GM12892 (cell line): Measurements from ENCODE around the gene KIZ.

Experiments used
- DNase-seq: peaks from one replicate; pipeline ENCODE4 v3.0.0; 2011; ENCODE audit not compliant: insufficient read length
- FAIRE-seq: peaks from 2 replicates; lab custom pipeline; 2011; peaks lifted over from hg19 to GRCh38; lab: Jason Lieb, UNC
- POLR2A ChIP-seq: IDR thresholded peaks from 2 replicates; pipeline ENCODE4 v1.6.1; 2011; ENCODE audit warnings: low read depth, low read length, control low read depth
- POLR2AphosphoS5 ChIP-seq: IDR thresholded peaks from 2 replicates; pipeline ENCODE4 v1.6.1; 2011; ENCODE audit warnings: low read depth, low read length, control low read depth
- TAF1 ChIP-seq: IDR thresholded peaks from 2 replicates; pipeline ENCODE4 v1.6.1; 2011; ENCODE audit warnings: low read depth, mild to moderate bottlenecking, control low read depth, low read length, borderline replicate concordance

KIZ gene

DNA sequence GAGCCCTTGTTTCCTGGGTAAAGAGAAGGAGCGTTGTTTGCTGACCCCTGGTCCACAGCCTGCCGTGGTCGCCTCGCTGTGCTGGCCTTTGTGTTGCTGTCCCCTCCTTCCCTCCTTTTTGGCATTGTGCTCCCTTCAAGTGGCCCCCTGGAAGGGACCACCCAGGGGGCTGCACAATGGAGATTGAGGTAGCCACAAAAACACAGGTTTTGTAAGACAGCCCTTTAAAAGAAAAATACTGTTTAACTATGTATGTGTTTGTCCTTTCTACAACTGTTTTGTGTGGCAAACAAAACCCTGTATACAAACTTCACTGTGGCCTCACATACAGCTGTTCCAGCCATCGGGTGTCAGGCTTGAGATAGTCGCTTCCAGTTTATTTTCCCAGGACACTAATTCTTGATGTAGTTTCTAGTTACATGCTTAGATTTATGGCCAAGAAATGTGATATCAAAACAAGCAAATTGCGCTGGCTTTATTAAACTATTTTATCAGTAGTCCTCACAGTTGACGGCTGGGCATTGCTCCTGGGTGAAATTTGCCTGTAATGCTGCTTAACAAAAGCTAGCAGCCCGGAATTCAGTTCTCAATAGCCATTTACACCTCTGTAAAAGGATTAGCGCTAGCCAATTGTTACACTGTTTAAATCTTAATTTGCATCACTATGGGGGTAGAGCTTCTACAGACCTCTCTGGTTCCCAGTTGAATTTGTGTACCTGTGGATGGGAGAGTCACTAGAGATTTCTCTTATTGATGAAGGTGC, 64.1 kb downstream of the KIZ start:
- FAIRE-seq, result no peak
- TF ChIP-seq TAF1, result no peak
- no peak for TF ChIP-seq POLR2AphosphoS5
- TF ChIP-seq POLR2A, result no peak
- DNase-seq, result no peak

DNA sequence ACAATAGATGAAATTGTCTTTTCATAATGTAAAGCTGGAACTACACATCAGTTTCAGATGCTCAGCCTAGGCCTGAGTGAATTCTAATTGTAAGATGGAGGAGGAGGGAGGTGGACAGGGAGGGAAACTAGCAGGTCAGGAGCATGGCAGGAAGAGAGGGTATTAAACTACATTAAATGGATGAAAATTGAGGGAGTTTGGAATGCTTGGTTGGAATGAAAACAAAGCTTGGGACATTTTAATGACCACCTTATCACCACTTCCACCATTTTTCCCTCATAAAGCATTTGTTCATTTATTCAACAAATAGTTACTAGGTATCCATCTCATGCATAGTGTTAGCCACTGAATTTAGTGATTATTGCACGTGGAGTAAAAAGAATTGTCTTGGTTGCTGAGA, 65.0 kb downstream of the KIZ start:
- TF ChIP-seq POLR2AphosphoS5 (no peak), TAF1 (no peak), POLR2A (no peak)
- DNase-seq, result no peak
- FAIRE-seq, result no peak

DNA sequence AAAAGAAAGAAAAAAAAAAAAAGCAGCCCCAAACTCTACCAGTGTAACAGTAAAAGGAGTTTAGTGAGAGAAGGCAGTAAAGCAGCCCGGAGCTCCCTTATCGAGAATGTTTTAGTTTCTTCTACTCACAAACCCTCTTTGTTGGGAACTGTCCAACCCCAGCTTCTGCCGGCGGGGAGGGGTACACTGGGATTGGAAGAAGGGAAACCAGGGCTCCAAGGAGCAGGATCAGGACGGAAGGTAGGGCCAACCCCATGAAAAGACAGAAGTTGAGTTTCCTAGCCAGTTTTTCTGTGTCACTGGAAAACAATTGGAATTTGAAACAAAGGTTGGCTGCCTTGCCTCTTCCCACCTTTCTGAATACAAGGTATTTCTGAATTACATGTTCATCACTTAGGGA, 66.0 kb downstream of the KIZ start:
- FAIRE-seq, result no peak
- no peak for TF ChIP-seq POLR2A
- TF ChIP-seq TAF1, result no peak
- no peak for TF ChIP-seq POLR2AphosphoS5
- no peak for DNase-seq

GRCh38 chr20:21202259-21202658, 76.4 kb downstream of the KIZ start:
- TF ChIP-seq POLR2AphosphoS5 (no peak), TAF1 (no peak), POLR2A (no peak)
- FAIRE-seq (no peak), DNase-seq (no peak)

DNA sequence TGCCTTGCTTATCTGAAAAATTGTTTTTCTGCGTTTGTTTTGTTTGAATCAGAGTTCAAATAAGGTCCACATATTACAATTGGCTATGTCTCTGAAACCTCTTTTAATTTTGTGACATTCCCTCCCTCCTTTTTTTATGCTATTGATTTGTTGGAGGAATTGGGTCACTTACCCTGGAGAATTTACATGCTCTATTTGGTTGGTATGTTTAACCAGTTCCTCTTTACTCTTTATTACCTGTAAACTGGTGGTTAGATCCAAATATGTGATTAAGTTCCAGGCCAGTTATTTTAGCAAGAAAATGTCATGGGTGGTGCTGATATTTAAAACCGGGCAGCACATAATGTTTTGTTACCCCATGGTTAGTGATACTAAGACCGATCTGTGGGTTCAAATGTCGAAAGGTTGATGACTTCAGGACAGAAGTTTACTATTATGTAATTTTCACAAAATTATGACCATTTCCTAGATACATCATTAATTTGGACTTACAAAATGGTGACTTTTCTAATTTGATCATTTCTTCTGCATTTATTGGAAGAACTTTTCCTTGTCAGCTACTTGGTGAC, 77.3 kb downstream of the KIZ start:
- DNase-seq, result no peak
- FAIRE-seq, result no peak
- TF ChIP-seq POLR2AphosphoS5 (no peak), TAF1 (no peak), POLR2A (no peak)

GRCh38 chr20:21206584-21206983, 80.7 kb downstream of the KIZ start:
- FAIRE-seq (no peak), DNase-seq (no peak)
- TF ChIP-seq POLR2A (no peak), POLR2AphosphoS5 (no peak), TAF1 (no peak)

GRCh38 chr20:21208999-21209398, 83.1 kb downstream of the KIZ start:
- DNase-seq (no peak), FAIRE-seq (no peak)
- TF ChIP-seq TAF1, result no peak
- TF ChIP-seq POLR2AphosphoS5, result no peak
- no peak for TF ChIP-seq POLR2A

GRCh38 chr20:21209668-21210067, 83.8 kb downstream of the KIZ start:
- FAIRE-seq (no peak), DNase-seq (no peak)
- TF ChIP-seq POLR2AphosphoS5 (no peak), TAF1 (no peak), POLR2A (no peak)

GRCh38 chr20:21213691-21214090, 87.8 kb downstream of the KIZ start:
- FAIRE-seq, result no peak
- TF ChIP-seq POLR2AphosphoS5 (no peak), TAF1 (no peak), POLR2A (no peak)

DNA sequence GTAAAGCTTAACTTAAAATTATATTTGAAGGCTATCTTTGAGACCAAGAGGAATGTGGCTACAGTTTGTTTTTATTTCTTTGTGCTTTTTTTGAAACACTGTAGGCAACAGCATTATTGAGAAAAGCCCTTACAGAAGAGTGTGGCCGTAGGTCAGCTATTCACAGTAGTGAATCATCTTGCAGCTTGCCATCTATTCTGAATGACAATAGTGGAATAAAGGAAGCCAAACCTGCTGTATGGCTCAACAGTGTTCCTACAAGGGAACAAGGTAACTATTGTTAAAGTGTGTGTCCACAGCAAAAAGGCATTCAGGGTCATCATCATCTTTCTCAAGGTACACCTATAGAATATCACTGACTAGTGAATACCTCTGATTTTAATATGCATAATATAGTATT, 88.5 kb downstream of the KIZ start:
- DNase-seq (no peak), FAIRE-seq (no peak)
- TF ChIP-seq POLR2AphosphoS5 (no peak), POLR2A (no peak), TAF1 (no peak)

More at GRCh38 chr20:21213691-21214090, 87.8 kb downstream of the KIZ start:
- no peak for DNase-seq

- no peak for FAIRE-seq
- TF ChIP-seq POLR2AphosphoS5 (no peak), TAF1 (no peak), POLR2A (no peak)
These were observed 93.8 kb downstream of the KIZ start for GRCh38 chr20:21219686-21220085.

DNA sequence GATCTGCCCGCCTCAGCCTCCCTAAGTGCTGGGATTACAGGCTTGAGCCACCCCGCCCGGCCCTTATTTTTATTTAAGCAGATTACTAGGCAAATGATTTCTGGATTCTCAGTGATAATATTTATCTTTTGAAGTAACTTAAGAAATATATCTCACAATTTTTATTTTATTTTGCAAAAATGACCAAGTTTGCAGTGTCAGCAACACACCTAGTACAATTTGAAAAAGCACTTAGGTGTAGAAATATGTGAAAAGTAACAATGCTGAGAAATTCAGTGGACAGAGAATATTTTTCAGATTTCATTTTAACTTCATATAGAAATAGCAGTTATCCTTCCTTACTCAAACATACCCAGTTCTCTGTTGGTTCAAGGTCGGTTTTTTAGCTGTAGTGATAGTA, 98.3 kb downstream of the KIZ start:
- TF ChIP-seq TAF1 (no peak), POLR2A (no peak), POLR2AphosphoS5 (no peak)
- DNase-seq (no peak), FAIRE-seq (no peak)

More at GRCh38 chr20:21219686-21220085, 93.8 kb downstream of the KIZ start:
- DNase-seq, result no peak
